ENCODE measurements around the gene STXBP3.
"Not testable (repeated sequence)": the region's sequence is repeated elsewhere in the genome, so short reads cannot be mapped to it uniquely, and the experiment has no call there.

The STXBP3 gene, protein sequence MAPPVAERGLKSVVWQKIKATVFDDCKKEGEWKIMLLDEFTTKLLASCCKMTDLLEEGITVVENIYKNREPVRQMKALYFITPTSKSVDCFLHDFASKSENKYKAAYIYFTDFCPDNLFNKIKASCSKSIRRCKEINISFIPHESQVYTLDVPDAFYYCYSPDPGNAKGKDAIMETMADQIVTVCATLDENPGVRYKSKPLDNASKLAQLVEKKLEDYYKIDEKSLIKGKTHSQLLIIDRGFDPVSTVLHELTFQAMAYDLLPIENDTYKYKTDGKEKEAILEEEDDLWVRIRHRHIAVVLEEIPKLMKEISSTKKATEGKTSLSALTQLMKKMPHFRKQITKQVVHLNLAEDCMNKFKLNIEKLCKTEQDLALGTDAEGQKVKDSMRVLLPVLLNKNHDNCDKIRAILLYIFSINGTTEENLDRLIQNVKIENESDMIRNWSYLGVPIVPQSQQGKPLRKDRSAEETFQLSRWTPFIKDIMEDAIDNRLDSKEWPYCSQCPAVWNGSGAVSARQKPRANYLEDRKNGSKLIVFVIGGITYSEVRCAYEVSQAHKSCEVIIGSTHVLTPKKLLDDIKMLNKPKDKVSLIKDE

DNA sequence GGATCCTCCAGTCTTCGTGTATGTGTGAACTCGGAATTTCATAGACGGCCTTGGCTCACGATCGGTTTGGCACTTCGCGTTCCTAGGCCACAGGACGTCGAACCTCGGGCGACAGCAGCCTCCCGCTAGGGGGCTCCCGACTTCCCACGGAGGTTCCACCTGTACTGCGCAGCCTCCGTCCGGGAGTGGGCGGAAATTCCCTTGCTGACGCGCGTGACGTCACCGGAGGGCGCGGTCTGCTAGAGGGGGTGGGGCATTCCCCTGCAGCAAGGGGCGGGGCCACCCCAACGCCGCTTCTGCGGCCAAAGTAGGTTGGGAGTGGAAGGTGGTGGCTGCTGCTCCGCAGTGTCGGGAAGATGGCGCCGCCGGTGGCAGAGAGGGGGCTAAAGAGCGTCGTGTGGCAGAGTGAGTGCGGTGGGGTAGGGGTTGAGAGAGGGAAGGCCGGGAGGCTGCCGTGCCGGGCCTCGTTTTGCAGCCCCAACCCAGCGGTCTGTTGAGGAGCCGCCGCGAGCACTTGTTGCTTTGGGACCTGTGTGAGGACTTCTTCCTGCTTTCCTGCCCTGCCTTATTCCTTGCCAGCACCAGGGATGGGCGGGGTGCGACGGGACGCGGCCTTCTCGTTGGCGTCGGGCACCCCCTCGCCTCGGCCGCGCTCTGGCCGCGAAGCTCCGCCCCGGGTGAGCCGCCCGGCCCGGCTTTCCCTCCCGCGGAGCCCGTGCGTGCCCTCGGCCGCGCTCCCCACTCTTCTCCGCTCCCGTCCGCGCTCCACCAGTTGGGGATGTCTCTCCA is at the start of gene STXBP3:
Gene STXBP3, plus strand, starts transcription at position 293 of the 789 bp plus-strand sequence. Its CDS starts 64 bp downstream, at position 357.
- TF ChIP-seq, protein P1, sequence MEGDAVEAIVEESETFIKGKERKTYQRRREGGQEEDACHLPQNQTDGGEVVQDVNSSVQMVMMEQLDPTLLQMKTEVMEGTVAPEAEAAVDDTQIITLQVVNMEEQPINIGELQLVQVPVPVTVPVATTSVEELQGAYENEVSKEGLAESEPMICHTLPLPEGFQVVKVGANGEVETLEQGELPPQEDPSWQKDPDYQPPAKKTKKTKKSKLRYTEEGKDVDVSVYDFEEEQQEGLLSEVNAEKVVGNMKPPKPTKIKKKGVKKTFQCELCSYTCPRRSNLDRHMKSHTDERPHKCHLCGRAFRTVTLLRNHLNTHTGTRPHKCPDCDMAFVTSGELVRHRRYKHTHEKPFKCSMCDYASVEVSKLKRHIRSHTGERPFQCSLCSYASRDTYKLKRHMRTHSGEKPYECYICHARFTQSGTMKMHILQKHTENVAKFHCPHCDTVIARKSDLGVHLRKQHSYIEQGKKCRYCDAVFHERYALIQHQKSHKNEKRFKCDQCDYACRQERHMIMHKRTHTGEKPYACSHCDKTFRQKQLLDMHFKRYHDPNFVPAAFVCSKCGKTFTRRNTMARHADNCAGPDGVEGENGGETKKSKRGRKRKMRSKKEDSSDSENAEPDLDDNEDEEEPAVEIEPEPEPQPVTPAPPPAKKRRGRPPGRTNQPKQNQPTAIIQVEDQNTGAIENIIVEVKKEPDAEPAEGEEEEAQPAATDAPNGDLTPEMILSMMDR (IDR thresholded peaks at IDR 0.05; ENCODE audit: extremely low read depth, insufficient read depth, missing control alignments), result peak; percentile 93
- in situ Hi-C loops (cut with MboI; ENCODE audit: low pct_unique_long_range_greater_than_20kb, low sequenced_read_pairs, unreplicated experiment), result no loop called here
- DNase-seq (ENCODE audit: low spot score), result peak; percentile 97

DNA sequence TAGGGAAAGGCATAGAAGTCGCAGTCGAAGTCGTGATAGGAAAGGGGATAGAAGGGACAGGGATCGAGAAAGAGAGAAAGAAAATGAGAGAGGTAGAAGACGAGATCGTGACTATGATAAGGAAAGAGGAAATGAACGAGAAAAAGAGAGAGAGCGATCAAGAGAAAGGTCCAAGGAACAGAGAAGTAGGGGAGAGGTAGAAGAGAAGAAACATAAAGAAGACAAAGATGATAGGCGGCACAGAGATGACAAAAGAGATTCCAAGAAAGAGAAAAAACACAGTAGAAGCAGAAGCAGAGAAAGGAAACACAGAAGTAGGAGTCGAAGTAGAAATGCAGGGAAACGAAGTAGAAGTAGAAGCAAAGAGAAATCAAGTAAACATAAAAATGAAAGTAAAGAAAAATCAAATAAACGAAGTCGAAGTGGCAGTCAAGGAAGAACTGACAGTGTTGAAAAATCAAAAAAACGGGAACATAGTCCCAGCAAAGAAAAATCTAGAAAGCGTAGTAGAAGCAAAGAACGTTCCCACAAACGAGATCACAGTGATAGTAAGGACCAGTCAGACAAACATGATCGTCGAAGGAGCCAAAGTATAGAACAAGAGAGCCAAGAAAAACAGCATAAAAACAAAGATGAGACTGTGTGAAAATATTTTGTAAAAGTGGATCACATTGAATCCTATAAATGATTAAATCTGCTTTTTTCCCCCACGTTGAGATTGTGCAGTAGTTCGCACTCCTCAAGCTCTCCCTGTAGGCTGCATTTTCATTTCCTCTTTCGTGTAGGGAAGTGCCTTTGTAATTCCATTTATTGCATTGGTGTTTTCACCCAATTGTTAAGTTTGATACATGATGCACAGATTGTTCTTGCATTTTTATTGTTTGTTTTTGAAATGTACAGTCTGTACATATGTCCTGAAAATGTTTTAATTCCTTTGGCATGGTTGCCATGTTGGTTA is 46.8 kb upstream of the STXBP3 start:
- DNase-seq (ENCODE audit: low spot score), result no peak
- TF ChIP-seq, protein P1 (IDR thresholded peaks at IDR 0.05; ENCODE audit: extremely low read depth, insufficient read depth, missing control alignments), result no peak
- in situ Hi-C loops (cut with MboI; ENCODE audit: low pct_unique_long_range_greater_than_20kb, low sequenced_read_pairs, unreplicated experiment), result no loop called here

DNA sequence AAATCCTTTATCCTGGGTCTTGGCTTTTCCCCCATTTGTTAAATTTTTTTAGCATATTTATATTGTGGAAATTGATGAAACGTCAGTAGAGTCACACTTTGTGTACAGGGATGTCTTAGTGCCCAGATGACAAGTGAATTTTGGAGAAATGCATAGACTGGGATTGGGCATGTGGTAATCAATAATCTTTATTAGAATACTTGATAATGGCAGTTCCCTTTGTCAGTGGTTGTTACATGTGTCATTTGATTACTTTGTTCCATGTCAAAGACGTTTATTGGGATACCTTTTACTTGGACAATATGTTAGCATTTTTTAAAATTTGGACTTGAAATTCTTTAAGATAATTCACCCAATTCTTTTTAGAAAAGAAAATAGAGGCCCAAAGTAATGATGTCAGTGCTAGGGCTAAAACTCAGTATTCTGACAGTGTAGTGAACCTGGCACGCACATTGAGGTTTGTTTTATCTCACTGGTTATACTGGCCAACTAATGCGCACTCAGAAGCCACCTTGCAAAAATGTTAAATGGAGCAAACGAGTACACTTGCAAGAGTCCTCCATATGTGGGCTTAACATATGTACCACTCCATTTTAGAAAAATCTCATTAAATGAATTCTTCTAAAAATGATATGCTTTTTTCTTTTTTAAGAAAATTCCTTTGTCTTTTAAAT is 45.2 kb upstream of the STXBP3 start:
- in situ Hi-C loops (cut with MboI; ENCODE audit: low pct_unique_long_range_greater_than_20kb, low sequenced_read_pairs, unreplicated experiment), result no loop called here
- DNase-seq (ENCODE audit: low spot score), result no peak
- TF ChIP-seq, protein P1 (IDR thresholded peaks at IDR 0.05; ENCODE audit: extremely low read depth, insufficient read depth, missing control alignments), result no peak

DNA sequence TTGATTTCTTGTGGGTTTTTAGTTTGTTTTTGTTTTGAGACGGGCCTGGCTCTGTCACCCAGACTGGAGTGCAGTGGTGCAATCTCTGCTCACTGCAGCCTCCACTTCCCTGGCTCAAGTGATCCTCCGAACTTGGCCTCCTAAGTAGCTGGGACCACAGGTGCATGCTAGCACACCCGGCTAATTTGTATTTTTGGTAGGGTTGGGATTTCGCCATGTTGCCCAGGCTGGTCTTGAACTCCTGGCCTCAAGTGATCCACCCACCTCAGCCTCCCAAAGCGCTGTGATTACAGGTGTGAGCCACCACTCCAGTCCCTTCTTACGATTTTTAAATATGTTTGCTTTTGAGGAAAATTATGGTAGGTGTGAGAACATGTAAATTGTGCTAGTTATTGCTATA is 44.4 kb upstream of the STXBP3 start:
- in situ Hi-C loops (cut with MboI; ENCODE audit: low pct_unique_long_range_greater_than_20kb, low sequenced_read_pairs, unreplicated experiment); DNase-seq (ENCODE audit: low spot score): not testable (repeated sequence)

DNA sequence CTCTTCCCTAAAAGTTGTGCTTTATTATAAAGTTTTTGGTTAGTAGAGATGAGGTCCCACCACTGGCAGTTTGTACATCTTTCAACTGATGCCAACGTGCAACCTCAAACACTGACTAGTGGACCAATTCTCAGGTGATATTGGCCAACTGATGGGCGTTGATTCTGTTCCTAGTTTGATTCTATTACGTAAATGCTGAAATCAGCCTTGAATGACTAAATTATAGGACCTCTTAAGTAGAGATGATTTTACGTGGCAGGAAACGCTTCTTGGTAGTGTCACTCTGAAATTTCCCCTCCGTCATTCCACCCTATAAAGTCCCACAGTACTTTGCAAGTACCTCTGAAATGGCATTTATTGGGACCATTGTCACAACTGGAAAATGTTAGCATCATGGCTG is 42.5 kb upstream of the STXBP3 start:
- DNase-seq (ENCODE audit: low spot score), result no peak
- in situ Hi-C loops (cut with MboI; ENCODE audit: low pct_unique_long_range_greater_than_20kb, low sequenced_read_pairs, unreplicated experiment), result no loop called here
- TF ChIP-seq, protein P1 (IDR thresholded peaks at IDR 0.05; ENCODE audit: extremely low read depth, insufficient read depth, missing control alignments), result no peak

DNA sequence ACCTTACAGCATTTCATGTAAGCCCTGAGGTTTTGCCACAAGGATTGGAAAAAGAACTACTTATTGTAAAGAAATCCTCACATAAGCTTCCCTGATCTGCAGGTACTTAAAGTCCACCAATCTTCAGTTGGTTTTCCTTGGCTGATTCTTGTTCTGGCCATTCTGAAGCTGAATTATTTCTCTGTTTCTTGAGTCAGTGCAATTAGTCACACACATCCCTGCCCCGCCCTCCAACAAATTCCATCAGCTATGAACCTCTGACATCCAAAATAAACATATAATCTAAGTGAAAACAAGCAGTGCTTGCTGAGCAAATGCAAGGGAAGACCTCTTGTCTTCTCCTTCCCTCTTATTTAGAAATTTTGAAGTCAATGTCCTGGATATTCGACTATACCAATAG is 42.0 kb upstream of the STXBP3 start:
- in situ Hi-C loops (cut with MboI; ENCODE audit: low pct_unique_long_range_greater_than_20kb, low sequenced_read_pairs, unreplicated experiment), result no loop called here
- TF ChIP-seq, protein P1 (IDR thresholded peaks at IDR 0.05; ENCODE audit: extremely low read depth, insufficient read depth, missing control alignments), result no peak
- DNase-seq (ENCODE audit: low spot score), result no peak
